Dedifferentiated amniotic fluid mesenchymal stem cell (primary cell): ENCODE measurements around the gene NUDT14.

Experiments used
- DNase-seq: peaks from one replicate; pipeline ENCODE4 v3.0.0-alpha.2; 2016; ENCODE audit errors: extremely low spot score

Gene NUDT14

GRCh38 chr14:105146181-105146975 is 34.7 kb downstream of the NUDT14 start:
- DNase-seq, result no peak

- DNase-seq, result no peak
These were observed 35.5 kb downstream of the NUDT14 start for GRCh38 chr14:105145381-105146180.

- DNase-seq, result no peak
These were observed 36.3 kb downstream of the NUDT14 start for GRCh38 chr14:105144666-105145380.

GRCh38 chr14:105144026-105144665 is 37.0 kb downstream of the NUDT14 start:
- no peak for DNase-seq

GRCh38 chr14:105143451-105144025 is 37.6 kb downstream of the NUDT14 start:
- DNase-seq, result no peak

GRCh38 chr14:105142651-105143450 is 38.3 kb downstream of the NUDT14 start:
- DNase-seq, result no peak

GRCh38 chr14:105141486-105142281 is 39.4 kb downstream of the NUDT14 start:
- DNase-seq, result no peak

GRCh38 chr14:105141026-105141425 is 40.1 kb downstream of the NUDT14 start:
- no peak for DNase-seq

- DNase-seq, result no peak
These were observed 40.5 kb downstream of the NUDT14 start for GRCh38 chr14:105140581-105140980.

- DNase-seq, result no peak
These were observed 41.3 kb downstream of the NUDT14 start for GRCh38 chr14:105139831-105140239.

GRCh38 chr14:105139212-105139825 is 41.8 kb downstream of the NUDT14 start:
- DNase-seq, result no peak

- no peak for DNase-seq
These were observed 42.5 kb downstream of the NUDT14 start for GRCh38 chr14:105138551-105139111.

GRCh38 chr14:105138021-105138541 is 43.0 kb downstream of the NUDT14 start:
- no peak for DNase-seq

- DNase-seq, result no peak
These were observed 43.6 kb downstream of the NUDT14 start for GRCh38 chr14:105137481-105138020.

- no peak for DNase-seq
These were observed 44.5 kb downstream of the NUDT14 start for GRCh38 chr14:105136401-105137322.

GRCh38 chr14:105135700-105136395 is 45.3 kb downstream of the NUDT14 start:
- no peak for DNase-seq
